Ureter (tissue), 1 donor: ENCODE measurements around the gene RAB33B. TPM values are rescaled to one million over a fixed set of nuclear protein-coding genes. Genes with fewer than 3 reads are reported as not detected.
"Not testable (repeated sequence)": the region's sequence is repeated elsewhere in the genome, so short reads cannot be mapped to it uniquely, and the experiment has no call there.

Experiments
- DNase-seq: peaks from one replicate; pipeline ENCODE4 v3.0.0-alpha.2; 2020; ENCODE audit warnings: low spot score
- total RNA-seq: library from RNA; stranded (reverse); gene quantifications from one replicate; pipeline ENCODE4 v1.2.4, GENCODE V29; 2023
- donor health status: DM: yes; HTN: yes; CAD: no.

RAB33B gene
- total RNA-seq, 1 donor from 2014 or later, result 9.4 TPM

GRCh38 chr4:139464512-139464911, 10.6 kb downstream of the RAB33B start:
- DNase-seq, result not testable (repeated sequence)

DNA sequence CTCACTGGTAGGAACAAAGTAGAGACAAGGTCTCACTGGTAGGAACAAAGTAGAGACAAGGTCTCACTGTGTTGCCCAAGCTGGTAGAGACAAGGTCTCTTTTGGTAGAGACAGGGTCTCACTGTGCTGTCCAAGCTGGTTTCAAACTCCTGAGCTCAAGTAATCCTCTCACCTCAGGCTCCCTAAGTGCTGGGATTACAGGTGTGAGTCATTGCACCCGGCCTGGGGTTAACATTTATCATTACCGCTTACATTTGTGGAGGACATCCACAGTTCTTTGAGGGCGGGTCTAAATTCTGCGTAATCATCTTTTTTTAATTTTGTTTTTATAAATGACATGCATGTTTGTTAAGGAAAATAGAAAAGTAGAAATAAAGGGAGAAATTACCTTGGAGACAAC, 12.0 kb downstream of the RAB33B start:
- DNase-seq, result no peak

- DNase-seq, result not testable (repeated sequence)
Measured at GRCh38 chr4:139468756-139469155, 14.8 kb downstream of the RAB33B start.

DNA sequence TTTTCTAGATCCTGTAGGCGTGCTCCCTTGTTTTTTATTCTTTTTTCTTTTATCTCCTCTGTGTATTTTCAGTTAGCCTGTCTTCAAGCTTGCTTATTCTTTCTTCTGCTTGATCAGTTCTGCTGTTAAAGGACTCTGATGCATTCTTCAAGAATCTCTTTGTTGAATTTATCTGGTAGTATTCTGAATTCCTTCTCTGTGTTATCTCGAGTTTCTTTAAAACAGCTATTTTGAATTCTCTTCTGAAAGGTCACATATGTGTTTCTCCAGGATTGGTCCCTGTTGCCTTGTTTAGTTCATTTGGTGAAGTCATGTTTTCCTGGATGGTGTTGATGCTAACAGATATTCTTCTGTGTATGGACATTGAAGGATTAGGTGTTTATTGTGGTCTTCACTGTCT, 15.3 kb downstream of the RAB33B start:
- no peak for DNase-seq

GRCh38 chr4:139469869-139470268, 15.9 kb downstream of the RAB33B start:
- DNase-seq, result no peak

DNA sequence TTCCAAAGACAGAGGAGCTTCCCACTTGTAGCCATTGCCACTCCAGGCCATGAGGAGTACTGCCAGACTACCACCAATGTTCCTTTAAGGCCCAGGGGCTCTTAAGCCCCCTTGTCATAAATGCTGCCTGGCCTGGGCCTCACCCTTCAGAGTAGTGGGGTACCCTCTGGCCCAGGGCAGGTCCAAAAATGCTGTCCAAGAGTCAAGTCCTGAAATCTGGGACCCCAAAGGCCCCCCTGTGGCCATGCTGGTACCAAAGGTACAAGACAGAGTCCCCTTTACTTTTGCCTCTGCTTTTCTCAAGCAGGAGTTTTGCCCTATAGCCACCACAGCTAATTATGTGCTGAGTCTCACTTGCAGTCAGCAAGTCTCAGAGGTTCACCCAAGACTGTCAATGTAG, 16.4 kb downstream of the RAB33B start:
- no peak for DNase-seq

DNA sequence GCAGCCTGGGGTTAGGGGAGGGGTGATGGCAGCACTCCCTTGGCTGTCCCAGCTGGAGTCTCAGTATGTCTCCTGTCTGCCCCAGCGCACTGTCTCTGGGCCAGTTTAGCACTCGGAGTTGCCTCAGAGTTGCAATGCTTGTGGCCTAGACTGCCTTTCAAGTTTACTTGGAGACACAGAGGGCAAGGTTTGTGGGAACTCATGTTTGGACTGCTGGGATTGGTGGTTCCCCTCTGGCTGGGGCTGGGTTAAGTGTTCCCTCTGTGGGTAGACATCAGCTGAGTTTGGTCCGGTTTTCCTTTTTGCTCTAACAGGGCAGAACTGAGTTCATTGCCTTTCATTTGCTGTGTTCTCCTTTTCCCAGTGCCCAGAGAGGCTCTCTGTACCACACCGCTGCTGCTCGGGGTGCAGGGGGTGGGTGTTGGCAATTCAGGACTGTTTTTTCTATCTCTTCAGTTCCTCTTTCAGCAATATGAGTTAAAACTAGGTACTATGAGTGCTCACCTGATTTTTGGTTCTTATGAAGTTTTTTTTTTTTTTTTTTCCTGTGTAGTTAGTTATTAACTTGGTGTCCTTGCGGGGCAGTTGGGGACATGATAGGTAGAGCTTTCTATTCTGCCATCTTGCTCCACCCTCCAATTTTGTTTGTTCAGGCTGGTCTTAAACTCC, 17.2 kb downstream of the RAB33B start:
- no peak for DNase-seq

DNA sequence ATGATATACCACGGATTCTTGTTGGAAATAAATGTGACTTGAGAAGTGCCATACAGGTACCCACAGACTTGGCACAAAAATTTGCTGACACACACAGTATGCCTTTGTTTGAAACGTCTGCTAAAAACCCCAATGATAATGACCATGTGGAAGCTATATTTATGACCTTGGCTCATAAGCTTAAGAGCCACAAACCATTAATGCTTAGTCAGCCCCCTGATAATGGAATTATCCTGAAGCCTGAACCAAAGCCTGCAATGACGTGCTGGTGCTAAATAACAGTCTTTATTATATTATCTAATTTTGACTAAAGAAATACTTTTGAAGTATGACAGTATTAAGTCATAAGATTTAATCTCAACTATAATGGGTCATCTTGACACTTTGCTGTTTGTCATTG, 18.9 kb downstream of the RAB33B start:
- no peak for DNase-seq

DNA sequence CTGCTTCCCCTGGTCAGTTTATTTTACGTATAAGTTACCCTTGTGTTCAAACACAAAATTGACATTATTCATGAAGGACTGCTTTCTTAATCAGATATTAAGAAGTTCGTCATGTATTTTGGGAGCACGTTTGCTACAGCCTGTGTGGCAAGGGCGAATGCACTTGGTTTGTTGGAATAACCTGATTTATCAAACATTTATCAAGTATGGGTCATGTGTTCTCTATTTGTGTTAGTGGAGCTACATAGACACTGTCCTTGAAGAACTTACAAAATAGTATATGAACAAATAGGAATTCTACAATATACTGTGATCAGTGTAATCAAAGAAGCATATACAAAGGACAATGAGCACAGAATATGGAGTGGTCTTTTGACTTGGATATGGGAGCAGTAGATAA, 22.4 kb downstream of the RAB33B start:
- no peak for DNase-seq

- DNase-seq, result no peak
Measured at GRCh38 chr4:139481465-139481864, 27.5 kb downstream of the RAB33B start.

GRCh38 chr4:139483000-139483399, 29.1 kb downstream of the RAB33B start:
- no peak for DNase-seq

DNA sequence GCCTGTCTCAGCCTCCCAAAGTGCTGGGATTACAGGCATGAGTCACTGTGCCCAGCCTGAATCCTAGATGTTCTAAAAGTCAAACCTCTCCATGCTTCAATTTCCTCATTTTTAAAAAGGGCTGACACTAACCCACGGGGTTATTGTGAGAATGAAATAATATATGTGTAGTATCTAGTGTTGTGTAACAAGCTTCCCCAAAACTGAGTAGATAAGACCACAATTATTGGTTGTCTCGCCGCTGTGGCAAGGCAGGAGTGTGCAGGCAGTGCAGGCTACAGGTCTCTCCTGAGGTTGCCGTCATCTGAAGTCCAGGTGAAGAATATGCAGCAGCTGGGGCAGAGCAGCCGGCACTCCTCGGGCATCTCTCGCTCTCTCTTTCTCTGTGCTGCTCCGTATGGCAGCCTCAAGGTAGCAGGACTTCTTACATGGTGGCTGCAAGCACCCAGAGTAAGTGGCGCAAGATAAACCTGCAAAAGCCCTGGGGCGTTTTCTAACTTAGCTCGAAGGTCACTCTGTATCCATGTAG, 30.9 kb downstream of the RAB33B start:
- DNase-seq, result no peak

DNA sequence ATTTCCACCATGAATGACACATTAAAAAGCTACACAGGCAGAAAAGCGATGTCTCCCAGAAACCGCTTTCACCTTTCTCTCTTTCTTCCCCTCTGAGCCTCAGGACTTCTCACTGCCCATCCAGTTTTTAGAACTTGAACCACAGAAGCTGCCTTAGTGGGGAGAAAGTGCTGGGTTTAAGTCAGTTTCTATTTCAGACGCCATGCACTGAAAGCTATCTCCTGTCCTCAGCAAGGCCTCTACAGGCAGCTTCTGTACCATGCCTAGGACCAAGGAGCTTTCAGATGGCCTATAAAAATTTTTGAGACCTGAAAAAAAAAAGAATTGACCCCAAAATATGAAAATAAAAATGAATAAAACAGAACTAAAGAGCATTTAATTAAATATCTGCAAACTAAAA, 34.5 kb downstream of the RAB33B start:
- DNase-seq, result no peak

DNA sequence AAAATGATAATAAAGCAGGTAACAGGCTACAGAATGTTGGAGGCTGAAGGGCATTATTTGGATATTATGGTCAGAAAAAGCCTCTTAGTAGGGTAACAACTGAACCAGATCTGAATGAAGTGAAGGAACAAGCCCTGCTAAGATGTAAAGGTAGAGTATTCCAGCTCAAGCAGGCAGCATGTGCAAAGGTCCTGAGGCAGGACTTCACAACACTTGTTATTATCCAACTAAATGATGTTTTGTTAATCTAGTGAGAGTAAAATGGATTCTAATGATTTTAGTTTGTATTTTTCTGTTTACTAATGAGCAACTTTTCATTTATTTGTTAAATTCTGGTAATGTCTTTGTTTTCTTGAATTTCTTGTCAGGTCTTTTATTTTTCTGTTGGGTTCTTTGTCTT, 35.7 kb downstream of the RAB33B start:
- no peak for DNase-seq

DNA sequence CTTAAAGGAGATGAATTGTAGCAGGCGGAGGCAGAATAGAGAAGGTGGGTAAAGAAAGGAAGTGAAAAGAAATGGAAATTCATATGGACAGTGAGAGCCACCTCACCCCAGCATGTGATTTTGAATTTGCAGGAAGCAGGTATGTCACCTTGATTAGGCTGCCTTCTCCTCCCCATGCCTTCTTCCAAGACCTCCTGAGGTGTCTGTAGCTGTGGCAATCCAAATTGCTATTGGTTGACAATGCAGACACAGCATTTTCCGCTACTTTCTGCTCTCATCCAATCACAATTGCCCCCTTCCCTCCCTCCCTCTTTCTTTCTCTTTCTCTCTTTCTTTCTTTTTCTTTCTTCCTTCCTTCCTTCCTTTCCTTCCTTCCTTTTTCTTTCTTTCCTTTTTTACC, 38.5 kb downstream of the RAB33B start:
- no peak for DNase-seq

- no peak for DNase-seq
Measured at GRCh38 chr4:139493176-139493575, 39.3 kb downstream of the RAB33B start.

DNA sequence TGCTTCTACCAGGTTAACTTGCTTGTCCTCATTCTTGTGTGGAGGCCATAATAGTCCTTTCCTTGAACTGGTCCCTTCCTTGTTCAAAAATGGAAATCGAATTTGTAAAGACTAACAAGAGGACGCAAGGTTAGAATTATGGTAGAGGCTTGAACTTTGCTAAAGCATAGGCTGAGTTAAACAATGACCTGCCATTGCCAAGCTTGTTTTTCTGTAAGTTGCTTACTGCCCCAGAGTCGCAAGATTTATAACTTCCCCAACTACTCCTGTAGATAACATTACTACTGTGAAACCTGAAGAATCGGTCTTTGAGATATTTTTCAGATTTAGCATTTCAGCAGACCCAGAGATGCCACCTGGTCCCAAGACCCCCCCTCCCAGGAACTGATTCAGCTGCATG, 45.3 kb downstream of the RAB33B start:
- no peak for DNase-seq

DNA sequence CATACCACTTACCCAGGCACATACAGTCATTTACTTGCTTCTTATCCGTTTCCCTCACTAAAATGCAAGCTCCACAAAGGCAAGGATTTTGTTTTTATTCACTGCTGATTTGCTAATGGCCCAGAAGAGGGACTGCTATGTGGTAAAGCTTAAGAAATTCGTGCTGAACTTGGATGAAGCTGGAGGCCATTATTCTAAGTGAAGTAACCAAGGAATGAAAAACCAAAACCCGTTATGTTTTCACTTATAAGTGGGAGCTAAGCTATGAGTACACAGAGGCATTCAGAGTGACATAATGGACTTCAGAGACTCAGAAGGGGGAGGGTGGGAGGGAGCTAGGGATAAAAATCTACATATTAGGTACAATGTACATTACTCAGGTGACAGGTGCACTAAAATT, 47.2 kb downstream of the RAB33B start:
- DNase-seq, result no peak

DNA sequence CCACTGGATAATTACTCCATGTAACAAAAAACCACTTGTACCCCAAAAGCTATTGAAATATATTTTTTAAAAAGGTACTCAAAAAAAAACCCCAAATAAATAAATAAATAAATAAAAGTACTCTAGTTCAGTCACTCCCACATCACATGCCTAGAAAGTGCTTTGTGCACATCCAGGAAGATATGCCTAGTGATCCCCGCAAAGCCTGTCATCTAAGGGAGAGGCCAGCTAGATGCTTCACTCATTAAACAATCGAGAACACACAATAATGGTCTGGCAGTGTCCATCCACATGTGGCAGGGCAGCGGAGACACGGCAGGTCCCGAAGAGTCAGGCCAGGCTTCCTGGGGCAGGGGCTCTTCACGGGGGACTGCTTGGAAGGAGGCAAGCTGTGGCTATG, 47.6 kb downstream of the RAB33B start:
- no peak for DNase-seq

DNA sequence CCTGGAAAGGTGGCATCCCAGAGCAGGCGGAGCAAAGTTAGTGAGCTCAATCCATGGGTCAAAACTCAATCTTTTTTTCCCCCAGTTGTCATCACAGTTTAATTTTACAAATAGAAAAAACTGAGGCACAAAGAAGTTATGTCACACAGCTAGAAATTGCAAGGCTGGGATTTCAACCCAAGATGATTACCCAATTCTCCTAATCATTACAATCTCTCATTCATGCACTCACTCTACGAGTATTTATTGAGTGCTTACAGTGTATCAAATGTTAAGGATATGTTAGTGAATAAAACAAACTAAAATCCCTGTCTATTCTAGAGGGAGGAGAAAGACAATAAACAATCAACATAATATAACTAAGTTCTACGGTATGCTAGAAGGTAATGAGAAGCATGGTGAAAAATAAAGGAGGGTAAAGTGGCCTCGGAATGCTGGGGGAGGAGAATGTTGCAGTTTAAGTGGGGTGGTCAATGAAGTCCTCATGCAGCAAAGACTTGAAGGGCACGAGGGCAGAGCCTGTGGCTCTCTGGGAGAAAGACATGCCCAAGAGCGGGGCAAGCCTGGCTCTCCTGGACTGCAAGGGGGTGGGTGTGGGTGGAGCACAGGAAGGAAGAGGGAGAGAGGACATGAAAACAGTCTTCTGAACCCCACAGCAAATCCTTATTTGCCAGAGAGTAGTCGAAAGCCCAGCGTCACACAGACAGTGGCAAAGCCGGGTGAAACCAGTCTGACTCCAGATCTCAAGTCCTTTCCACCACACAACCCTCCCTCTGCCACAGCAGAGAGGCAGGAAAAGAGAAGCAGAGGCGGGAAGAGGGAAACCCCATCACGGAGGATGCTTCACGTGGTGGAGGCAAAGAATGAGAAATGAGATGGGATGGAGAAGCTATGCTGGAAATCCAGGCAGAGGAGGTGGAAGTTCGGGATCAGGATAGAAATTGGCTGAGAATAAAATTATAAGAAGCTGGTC, 48.3 kb downstream of the RAB33B start:
- DNase-seq, result no peak

GRCh38 chr4:139503622-139504166, 49.8 kb downstream of the RAB33B start:
- DNase-seq, result no peak

- DNase-seq, result no peak
Measured at GRCh38 chr4:139506774-139507173, 52.9 kb downstream of the RAB33B start.
